Cardiac septum (tissue), 1 donor: ENCODE data around the gene ASTL. TPM values are rescaled to one million over a fixed set of nuclear protein-coding genes. Genes with fewer than 3 reads are reported as not detected.

Experiments
- DNase-seq: peaks from one replicate; pipeline ENCODE4 v3.0.0-alpha.2; 2020; ENCODE audit warnings: low spot score
- intact Hi-C: fragments of 100-400 bp; cut with DNase I; formaldehyde crosslinking; loops from one replicate; pipeline ENCODE4 v1.14.0; 2022
- long read RNA-seq: library from polyadenylated mRNA; unstranded; transcript quantifications from one replicate; pipeline ENCODE4 v2.0.0, GENCODE V29; 2021
- total RNA-seq: library from RNA; stranded (reverse); fragmentation: NEBNext Ultra II Directional; extraction: Animal tissue kit (Norgen Biotek cat#: 25700); gene quantifications from one replicate; pipeline ENCODE4 v1.2.1, GENCODE V29; 2021
- donor health status: DM: no; HTN: no; CAD: no.

Gene ASTL
- not detected for total RNA-seq
- long read RNA-seq, result 0 reads

DNA sequence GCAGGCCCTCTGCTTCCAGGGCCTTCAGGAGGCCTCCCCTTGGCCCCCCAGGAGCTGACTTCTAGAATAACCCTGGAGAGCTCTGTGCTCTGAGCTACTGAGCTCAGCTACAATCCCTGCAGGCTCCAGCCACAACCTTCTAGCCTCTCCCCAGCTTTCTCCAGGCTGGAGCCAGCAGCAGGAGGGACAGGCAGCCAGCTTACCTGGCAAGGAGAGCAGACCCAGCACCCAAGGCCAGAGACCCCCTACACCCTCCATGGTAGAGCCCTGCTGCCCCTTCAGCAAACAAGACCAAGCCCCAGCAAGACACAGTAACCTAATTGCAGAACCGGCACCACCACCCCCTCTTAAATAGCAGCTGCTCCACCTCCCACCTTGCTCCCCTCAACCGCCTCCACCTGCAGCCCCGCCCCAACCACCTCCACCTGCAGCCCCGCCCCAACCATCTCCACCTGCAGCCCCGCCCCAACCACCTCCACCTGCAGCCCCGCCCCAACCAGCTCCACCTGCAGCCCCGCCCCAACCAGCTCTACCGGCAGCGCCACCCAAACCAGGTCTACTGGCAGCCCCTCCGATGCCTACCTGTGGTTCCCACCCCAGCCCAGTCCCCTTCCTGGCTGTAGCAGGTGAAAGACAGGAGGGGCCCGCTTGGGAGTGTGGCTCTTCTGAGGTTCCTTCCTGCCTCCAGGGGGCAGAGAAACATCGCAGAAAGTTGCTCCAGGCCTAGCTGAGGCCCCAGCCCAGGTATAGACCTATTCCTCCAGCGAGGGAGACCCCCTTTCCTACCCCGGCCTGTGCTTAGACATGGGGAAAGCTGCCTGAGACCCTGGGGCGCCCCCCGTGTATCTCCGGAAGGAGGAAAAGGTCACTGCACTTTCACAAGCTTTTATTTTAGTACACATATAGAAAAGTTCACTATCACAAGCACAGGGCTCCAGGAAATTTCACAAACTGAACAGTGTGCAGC is at the start of gene ASTL:
Gene ASTL, minus strand, starts transcription at position 324 of the 967 bp plus-strand sequence. Its CDS starts 66 bp downstream, at position 258.
- no peak for DNase-seq
- intact Hi-C loops, result loop anchor here (5.0 to 10.0 kb wide), 2 partner anchors 34 to 366 kb away; partner anchors contain the start of gene NEURL3

DNA sequence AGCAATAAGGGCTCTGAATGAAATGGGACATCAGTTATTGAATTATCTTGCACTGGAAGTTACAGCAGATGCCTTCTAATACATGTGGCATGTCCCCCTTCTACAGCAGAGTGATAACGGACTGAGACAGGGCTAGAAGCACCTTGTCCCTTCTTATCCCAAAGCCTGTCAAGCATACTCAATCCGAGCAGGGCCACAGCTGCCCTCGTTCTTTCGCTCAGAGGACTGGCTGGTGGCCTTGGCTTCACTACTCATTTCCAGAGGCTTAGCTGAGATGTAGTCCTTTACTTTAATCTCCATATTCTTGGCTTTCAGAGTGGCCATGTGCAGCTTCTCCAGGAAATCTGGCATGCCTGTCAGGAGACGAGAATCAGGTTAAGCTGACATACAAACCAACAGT is 48.3 kb upstream of the ASTL start:
- intact Hi-C loops, result no loop called here
- no peak for DNase-seq

DNA sequence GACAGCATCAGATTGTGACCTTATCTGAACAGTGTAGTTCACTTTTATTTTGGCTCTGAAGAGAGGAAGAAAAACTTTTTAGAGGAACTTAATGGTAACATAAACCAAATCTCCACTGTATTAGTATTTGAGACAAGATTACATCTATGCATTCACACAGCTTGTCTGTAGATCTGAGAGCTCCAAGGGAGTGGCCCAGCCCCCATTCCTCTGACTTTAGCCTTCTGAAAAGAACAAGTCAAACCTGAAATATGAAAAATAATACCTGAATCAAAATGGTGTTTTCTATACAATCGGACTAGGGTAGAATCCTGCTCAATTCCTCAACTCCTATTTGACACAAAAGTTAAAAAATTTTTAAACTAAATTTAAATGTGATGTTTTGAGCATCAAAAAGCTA is 47.2 kb upstream of the ASTL start:
- no peak for DNase-seq
- intact Hi-C loops, result no loop called here

DNA sequence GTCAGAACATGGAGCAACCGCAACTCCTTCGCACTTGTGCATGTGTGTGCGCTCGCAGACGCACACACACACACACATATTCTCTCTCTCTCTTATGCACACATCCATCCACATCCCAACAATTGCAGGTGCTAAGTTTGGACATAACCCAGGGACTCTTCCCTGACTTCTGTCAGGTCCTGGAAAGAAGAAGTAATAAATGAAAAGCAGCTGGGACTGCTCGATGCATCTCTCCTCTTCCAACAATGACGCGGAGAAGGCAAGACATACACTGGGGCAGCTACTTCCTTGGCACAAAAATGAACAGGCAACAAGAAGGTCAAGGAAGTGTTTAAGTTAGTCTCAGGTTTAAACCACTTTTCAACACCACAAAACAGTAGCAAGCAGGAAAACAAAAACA is 46.7 kb upstream of the ASTL start:
- DNase-seq, result no peak
- intact Hi-C loops, result no loop called here

DNA sequence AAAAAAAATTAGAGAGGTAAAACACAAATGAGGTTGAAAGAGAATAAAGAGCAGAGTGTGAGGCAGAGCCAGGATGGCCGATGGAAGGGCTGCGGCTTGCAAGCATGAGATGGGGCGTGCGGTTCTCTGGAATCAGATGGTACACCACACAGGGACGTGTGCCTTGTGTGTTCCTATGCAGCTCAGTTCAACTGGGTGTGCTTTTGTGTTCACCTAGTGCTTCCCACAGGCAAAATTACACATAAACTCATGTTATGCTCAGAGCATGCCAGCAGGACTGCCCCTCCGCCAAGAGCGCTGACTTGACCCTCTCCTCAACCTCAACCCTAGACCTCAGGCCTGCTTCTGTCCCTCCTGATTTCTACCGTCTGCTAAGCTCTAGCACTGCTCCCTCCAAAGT is 45.9 kb upstream of the ASTL start:
- intact Hi-C loops, result no loop called here

DNA sequence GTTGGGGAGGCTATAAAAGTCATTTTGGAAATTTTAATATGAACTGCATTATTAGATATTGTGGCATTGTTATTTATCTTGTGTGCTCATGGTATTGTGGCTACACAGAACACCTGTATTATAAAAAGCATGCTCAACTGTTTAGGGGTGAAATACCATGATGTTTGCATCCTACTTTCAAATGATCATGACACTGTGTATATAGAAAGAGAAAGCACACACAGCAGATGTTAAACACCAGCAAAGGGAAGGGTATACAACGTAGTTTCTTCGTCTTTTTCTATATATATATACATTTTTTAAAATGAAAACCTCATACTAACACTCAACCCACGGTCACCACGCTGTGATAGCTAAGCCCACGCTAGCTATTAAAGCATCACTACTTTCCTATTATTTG is 43.2 kb upstream of the ASTL start:
- no peak for DNase-seq
- intact Hi-C loops, result no loop called here

More for the DNA sequence above, 45.9 kb upstream of the ASTL start:
- no peak for DNase-seq

DNA sequence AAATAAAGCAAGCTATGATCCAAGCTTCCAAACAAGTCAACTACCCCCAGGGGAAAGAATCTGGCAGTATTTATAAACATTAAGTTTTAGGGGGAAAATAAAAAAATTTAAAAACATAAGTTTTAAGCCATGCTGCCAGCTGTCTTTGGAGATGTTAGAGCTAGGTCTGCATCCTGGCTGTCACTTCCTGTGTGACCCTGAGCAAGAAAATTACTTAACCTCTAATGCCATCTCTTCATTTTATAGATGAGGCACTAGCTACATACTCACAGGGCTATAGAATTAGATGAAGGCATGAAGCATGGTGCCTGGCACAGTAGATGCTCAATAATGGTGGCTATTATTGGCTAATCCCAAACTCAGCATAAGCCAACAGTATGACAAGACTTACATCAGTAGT is 42.2 kb upstream of the ASTL start:
- intact Hi-C loops, result no loop called here
- DNase-seq, result no peak

DNA sequence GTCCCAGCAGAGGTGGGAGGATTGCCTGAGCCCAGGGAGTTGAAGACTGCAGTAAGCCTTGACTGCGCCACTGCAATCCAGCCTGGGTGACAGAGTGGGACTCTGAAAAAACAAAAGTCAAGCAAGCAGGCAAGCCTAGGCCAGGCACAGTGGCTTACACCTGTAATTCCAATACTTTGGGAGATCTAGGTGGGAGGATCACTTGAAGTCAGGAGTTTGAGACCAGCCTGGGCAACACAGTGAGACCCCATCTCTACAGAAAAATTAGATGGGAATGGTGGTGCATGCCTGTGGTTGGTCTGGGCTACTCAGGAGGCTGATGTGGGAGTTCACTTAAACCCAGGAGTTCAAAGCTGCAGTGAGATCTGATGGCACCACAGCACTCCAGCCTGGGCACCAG is 41.7 kb upstream of the ASTL start:
- DNase-seq, result no peak
- intact Hi-C loops, result no loop called here

DNA sequence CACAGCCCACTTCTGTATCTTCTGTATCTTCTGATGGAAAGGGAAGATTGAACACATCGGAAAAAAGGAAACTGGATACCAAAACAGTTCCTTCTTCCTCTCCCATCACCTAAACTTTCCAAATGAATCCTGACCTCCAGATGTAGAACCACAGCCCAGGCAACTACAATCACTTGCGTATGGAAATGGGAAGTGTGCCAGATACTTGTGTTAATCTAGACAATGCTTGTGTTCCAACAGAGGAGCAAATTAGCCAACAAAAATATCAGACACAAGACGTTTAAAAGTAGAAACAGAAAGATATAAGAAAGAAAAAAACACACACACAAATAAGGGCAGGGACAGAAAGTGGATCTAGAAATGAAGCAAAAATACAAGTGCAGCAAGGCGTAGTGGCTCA is 38.4 kb upstream of the ASTL start:
- DNase-seq, result no peak
- intact Hi-C loops, result no loop called here

DNA sequence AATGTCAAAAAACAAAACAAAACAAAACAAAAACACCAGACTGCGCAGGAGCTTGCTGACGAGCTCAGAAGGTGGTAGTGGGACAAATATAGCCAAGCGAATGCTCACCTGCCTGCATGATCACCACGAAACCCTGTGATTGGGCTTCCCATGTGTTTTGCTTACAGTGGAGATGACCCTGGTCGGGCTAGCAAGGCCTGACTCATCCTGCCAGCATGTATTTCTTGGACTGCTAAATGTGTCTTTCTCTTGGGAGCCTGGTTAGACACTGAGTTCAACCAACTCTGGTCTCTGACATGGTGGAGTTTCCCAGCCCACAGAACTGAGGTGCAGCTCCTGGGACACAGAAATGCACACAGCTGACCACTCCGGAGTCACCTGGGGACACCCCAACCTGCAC is 37.6 kb upstream of the ASTL start:
- no peak for DNase-seq
- intact Hi-C loops, result no loop called here

DNA sequence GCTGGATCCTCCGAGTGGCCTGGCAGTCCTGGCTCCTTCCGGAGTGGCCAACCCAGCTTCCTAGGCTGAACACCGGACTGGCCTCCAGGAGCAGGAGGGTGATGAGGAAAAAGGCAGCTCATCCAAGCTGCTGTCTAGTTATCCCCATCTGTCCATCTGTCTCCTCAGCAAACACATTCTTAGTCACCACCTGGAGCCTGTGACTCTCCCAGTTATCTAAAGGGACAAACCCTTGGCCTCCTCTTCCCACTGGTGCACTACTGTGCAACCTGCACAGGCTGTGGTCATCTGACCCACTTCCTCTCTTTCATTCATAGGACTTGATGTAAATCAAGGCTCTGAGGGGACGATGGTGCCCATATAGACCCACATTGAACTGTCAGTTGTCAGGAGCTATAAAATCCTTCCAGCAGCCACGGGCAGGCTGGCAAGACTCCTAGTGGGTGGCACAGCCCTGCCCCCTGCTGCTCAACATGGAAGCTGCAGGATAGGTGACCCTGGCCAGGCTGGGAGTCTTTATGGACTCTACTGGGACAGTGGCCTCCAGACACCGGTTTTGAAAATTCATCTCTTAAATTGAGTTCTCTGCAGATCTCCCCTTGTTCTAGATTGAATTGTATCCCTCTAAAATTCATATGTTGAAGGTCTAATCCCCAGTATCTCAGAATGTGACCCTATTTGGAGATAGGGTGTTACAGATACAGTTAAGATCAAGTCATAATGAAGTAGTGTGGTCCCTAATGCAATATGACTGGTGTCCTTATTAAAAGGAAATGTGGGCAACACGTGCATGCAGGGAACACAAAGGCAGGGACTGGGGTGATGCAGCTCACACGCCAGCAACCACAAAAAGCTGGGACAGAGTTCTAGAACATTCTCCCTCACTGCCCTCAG is 36.2 kb upstream of the ASTL start:
- peak; percentile 85 for DNase-seq
- intact Hi-C loops, result loop anchor here (5.0 kb wide), 1 partner anchor 37 kb away; the partner anchor contains the start of gene ASTL

DNA sequence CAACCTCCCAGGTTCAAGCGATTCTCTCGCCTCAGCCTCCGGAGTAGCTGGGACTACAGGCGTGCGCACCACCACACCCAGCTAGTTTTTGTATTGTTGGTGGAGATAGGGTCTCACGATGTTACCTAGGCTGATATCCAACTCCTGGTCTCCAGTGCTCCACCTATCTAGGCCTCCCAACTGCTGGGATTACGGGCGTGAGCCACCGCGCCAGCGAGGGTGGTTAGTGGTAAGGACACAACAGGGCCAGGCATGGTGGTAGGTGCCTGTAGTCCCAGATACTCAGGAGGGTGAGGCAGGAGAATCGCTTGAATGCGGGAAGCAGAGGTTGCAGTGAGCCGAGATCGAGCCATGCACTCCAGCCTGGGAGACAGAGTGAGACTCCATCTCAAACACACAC is 33.5 kb upstream of the ASTL start:
- intact Hi-C loops, result loop anchor here (5.0 kb wide), 1 partner anchor 35 kb away; the partner anchor contains the start of gene ASTL
- no peak for DNase-seq

DNA sequence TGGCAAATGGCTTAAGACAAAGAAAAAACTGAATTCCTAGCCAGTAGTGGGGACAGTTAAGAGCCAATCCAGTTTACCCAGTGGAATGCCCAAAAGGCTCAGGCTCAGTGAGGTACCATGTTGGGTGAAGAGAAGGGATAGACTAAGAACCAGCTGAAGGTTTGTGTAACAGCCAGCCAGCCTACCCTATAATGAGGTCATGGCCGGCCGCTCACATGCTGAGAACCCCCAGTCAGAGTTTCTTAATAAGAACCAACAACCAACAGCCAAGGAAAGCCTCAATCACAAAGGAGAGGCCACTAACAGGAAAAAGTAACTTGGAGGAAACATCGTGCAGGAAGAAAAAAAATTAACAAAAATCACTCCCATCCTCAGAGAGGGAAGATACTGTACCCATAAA is 32.3 kb upstream of the ASTL start:
- DNase-seq, result no peak
- intact Hi-C loops, result loop anchor here (5.0 kb wide), 1 partner anchor 33 kb away; the partner anchor contains the start of gene ASTL

DNA sequence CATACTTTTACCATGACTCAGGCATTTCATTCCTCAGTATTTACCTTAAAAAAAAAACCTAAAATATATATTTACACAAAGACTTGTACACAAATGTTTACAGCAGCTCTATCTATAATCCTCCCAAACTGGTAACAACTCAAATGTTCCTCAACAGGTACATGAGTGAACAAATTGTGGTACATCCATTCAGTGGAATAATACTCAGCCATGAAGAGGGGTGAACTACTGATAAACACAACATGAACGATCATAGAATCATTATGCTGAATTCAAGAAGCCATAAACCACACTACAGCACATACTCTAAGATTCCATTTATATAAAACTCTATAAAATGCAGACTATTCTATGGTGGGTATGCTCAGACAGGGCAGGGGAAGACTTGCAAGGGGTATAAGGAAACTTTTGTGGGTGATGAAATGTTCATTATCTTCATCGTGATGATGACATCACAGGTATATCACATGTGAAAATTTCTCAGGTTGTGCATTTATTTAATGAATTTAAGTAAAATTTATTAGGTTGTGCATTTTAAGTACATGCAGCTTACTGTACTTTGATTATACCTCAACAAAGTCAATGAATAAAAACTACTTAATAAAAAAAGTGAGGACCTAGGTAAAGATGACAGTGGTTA is 31.7 kb upstream of the ASTL start:
- intact Hi-C loops, result loop anchor here (5.0 kb wide), 1 partner anchor 33 kb away; the partner anchor contains the start of gene ASTL
- no peak for DNase-seq

DNA sequence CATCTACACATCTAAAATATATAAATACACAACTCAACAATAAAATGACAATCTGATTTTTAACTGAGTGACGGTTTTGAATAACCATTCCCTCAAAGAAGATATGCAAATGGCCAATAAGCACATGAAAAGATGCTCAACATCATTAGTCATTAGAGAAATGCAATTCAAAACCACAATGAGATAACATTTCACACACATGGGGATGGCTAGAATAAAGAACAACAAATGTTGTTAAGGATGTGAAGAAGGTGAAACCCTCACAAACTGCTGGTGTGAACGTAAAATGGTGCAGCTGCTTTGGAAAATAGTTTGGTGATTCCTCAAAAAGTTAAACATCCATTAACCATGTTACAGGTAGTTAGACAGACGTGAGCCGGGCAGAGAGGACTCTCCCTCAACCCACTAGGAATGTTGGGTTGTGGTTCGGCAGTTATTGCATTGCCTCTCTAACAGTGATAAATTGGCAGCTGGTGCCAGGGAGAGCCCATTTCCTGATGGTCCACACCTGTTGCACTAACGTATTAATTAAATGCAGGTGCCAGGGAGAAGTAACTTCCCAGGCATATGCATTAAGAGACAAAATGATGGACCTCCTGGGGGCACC is 29.2 kb upstream of the ASTL start:
- DNase-seq, result no peak
- intact Hi-C loops, result no loop called here

DNA sequence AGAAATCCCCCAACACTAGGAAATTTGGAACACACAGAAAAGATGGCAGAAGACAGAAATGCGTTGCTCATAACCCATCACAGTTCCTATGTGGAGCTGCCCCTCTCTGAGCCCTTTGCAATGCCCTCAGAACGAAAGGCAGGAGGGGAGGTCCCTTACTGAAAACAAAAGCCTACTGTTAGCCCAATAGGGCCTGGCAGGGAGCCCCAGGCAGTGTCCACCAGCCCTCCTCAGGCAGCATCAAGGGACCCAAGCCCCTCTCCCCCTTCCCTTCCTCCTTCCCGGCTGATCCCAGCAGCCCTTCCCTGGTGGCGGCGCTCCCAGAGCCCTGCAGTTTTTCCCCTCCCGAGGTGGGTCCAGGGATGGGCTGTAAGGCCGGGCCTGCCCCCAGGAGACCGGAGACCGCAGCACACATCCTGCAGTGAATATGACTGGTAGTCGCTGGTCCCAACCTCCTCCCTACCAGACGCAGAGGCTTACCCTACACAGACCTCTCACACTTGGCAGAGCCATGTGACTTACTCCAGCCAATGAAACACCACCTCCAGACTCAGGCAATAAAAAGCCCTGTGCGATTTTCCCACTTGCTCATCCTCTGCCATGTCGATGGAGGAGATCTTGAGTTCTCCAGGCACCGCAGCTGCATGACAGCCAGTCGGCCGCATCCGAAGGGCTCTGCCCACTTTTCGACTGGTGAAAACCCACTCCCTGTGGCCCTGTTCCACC is 26.3 kb upstream of the ASTL start:
- peak; percentile 54 for DNase-seq
- intact Hi-C loops, result no loop called here

DNA sequence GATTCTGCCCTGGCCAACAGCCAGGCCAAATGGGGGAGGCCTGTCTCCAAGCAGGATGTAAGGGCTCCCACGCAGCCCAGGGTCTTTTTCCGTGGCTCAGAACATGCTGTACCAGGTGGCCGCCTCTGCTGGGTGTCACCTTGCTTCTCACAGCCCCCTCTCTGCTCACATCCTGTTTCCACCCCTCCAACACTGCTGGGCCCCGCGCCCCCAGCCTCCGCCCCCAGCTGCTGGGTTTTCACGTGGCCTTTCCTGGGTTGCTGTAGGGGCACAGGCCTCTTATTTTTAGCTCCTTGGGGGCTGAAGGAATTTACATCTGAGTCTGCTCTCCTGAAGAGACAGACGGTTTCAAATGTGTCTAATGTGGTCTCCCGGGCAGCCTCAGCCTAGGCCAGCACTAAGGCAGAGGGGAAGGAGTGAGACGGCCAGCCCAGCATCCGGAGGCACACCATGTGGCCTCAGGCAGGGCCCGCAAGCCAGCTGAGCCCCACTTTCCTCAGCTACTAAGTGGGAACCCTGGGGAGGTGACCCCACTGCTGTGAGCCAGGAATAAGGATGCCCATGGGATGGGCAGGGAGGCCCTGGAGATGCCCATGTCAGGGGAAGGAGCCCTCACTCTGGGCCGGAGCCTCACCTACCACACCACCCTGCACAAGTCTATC is 25.6 kb upstream of the ASTL start:
- peak; percentile 70 for DNase-seq
- intact Hi-C loops, result no loop called here

DNA sequence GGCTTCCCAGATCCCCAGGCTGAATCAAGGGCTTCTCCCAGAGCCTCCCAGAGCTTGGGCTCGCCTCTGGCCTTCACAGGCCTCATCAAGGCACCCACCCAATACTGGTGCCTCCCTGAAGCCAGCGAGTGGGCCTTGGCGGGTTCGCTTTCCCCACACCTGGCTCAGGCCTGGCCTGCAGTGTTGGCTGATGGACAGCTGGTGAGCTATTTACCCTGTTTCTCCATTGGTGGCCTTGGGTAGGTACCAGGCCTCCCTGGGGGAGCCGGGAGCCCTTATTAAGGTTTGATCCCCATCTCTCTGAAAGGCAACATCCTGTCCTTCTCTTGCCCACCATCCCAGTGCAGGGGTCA is 25.1 kb upstream of the ASTL start:
- intact Hi-C loops, result no loop called here
- DNase-seq, result no peak
